GM21528 (cell line): ENCODE results near the gene EML2.
"Not testable (repeated sequence)": the region's sequence is repeated elsewhere in the genome, so short reads cannot be mapped to it uniquely, and the experiment has no call there.

Source experiments
- ATAC-seq: cut with Tn5 transposase; IDR thresholded peaks from one replicate; pipeline ENCODE4 v1.9.1; 2021; ENCODE audit warnings: mild to moderate bottlenecking, moderate library complexity; ENCODE audit not compliant: unreplicated experiment, low FRiP score

EML2 gene

GRCh38 chr19:45655073-45655472, 15.9 kb upstream of the EML2 start:
- no peak for ATAC-seq

GRCh38 chr19:45653634-45654033, 14.4 kb upstream of the EML2 start:
- no peak for ATAC-seq

- no peak for ATAC-seq
Measured at GRCh38 chr19:45650722-45651121, 11.5 kb upstream of the EML2 start.

- no peak for ATAC-seq
Measured at GRCh38 chr19:45646345-45646698, 7.1 kb upstream of the EML2 start.

GRCh38 chr19:45645631-45646344, 6.6 kb upstream of the EML2 start:
- ATAC-seq: no peak

- no peak for ATAC-seq
Measured at GRCh38 chr19:45645068-45645630, 6.0 kb upstream of the EML2 start.

- ATAC-seq: no peak
Measured at GRCh38 chr19:45643927-45644771, 5.0 kb upstream of the EML2 start.

GRCh38 chr19:45643024-45643926, 4.1 kb upstream of the EML2 start:
- ATAC-seq: peak; percentile 29

GRCh38 chr19:45641274-45642105, 2.3 kb upstream of the EML2 start:
- ATAC-seq: peak; percentile 32

- no peak for ATAC-seq
Measured at GRCh38 chr19:45640849-45641273, 1.7 kb upstream of the EML2 start.

GRCh38 chr19:45637890-45638667, 1.1 kb downstream of the EML2 start:
- ATAC-seq: no peak

GRCh38 chr19:45636902-45637301, 2.3 kb downstream of the EML2 start:
- no peak for ATAC-seq

- no peak for ATAC-seq
Measured at GRCh38 chr19:45636275-45636674, 2.9 kb downstream of the EML2 start.

GRCh38 chr19:45632468-45633196, 6.6 kb downstream of the EML2 start:
- ATAC-seq: no peak

GRCh38 chr19:45630463-45630862, 8.7 kb downstream of the EML2 start:
- no peak for ATAC-seq

GRCh38 chr19:45629704-45630103, 9.5 kb downstream of the EML2 start:
- no peak for ATAC-seq

- ATAC-seq: not testable (repeated sequence)
Measured at GRCh38 chr19:45628219-45628618, 11.0 kb downstream of the EML2 start.

GRCh38 chr19:45623984-45624383, 15.2 kb downstream of the EML2 start:
- no peak for ATAC-seq
